ENCODE results near the gene ANK2. TPM values are rescaled to one million over a fixed set of nuclear protein-coding genes. Genes with fewer than 3 reads are reported as not detected.

ANK2 gene
- total RNA-seq, 2 experiments from 2014 or later = 0.36 TPM; not detected in 1

DNA sequence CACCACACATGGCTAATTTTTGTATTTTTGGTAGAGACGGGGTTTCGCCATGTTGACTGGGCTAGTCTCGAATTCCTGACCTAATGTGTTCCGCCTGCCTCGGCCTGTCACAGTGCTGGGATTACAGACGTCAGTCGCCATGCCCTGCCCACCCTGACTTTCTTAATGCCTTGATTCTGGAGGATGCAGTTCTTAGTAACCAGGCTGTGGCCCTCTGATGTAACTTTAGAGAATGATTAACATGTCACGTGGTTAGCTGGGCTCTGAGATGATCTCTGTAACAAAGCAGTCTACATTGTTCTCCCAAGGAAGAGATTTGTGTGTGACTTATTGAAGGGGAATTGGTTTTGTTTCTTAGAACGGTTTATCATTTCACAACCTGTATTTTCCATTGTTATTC, 30.6 kb downstream of the ANK2 start:
- Histone ChIP-seq H3K9me3 (ENCODE audit: control insufficient read depth in 1 of 2, insufficient read depth in 1 of 2, low read length in 2 of 2) (no peaks in the 10 kb centered on the region), H3K4me1 (ENCODE audit: insufficient read depth, low read length) (no peaks in the 10 kb centered on the region), H3K4me3 (ENCODE audit: low read length) (no peak overlapping the region), H3K36me3 (ENCODE audit: insufficient read depth, low read length) (no peaks in the 10 kb centered on the region), H3K27me3 (ENCODE audit: control insufficient read depth in 1 of 2, insufficient read depth in 2 of 2, low read length in 2 of 2) (no peaks in the 10 kb centered on the region), H3K27ac (ENCODE audit: low read depth in 1 of 2, low read length in 2 of 2) (no peak overlapping the region)
- DNase-seq (no peak), ATAC-seq (ENCODE audit: poor library complexity) (no peak)
- Mint-ChIP-seq H3K9me3 (no peaks in the 10 kb centered on the region), H3K4me1 (ENCODE audit: low read depth) (no peaks in the 10 kb centered on the region), H3K27me3 (no peaks in the 10 kb centered on the region), H3K27ac (no peak overlapping the region), H3K36me3 (ENCODE audit: low read depth) (no peaks in the 10 kb centered on the region), H3K4me3 (no peak overlapping the region)
- TF ChIP-seq, protein P1, sequence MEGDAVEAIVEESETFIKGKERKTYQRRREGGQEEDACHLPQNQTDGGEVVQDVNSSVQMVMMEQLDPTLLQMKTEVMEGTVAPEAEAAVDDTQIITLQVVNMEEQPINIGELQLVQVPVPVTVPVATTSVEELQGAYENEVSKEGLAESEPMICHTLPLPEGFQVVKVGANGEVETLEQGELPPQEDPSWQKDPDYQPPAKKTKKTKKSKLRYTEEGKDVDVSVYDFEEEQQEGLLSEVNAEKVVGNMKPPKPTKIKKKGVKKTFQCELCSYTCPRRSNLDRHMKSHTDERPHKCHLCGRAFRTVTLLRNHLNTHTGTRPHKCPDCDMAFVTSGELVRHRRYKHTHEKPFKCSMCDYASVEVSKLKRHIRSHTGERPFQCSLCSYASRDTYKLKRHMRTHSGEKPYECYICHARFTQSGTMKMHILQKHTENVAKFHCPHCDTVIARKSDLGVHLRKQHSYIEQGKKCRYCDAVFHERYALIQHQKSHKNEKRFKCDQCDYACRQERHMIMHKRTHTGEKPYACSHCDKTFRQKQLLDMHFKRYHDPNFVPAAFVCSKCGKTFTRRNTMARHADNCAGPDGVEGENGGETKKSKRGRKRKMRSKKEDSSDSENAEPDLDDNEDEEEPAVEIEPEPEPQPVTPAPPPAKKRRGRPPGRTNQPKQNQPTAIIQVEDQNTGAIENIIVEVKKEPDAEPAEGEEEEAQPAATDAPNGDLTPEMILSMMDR (IDR thresholded peaks at IDR 0.05) = no peak
- intact Hi-C loops (cut with DNase I, micrococcal nuclease) = no loop called here
- ChIA-PET CTCF (no interaction called here), POLR2A (no interaction called here)

DNA sequence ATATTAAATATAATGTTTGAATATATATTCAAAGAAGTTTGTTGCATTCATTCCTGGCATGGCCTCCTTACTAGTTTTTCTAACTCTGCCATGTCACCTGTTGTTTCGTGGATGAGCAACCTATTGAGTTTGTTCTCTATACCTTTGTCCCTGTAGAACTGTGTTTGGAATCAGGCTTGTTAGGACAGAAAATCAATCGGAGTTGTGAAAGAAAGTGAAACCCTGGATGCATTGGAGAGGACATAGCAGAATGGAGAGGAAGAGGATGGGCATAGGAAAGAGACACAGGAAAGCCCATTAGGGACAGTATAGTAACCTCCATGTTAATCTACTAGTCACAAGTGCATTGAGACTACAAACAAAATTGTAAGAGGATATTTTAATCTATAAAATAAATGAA, 31.2 kb downstream of the ANK2 start:
- Histone ChIP-seq H3K9me3 (ENCODE audit: control insufficient read depth in 1 of 2, insufficient read depth in 1 of 2, low read length in 2 of 2) (no peaks in the 10 kb centered on the region), H3K36me3 (ENCODE audit: insufficient read depth, low read length) (no peaks in the 10 kb centered on the region), H3K27me3 (ENCODE audit: control insufficient read depth in 1 of 2, insufficient read depth in 2 of 2, low read length in 2 of 2) (no peaks in the 10 kb centered on the region), H3K27ac (ENCODE audit: low read depth in 1 of 2, low read length in 2 of 2) (no peak overlapping the region), H3K4me3 (ENCODE audit: low read length) (no peak overlapping the region), H3K4me1 (ENCODE audit: insufficient read depth, low read length) (no peaks in the 10 kb centered on the region)
- Mint-ChIP-seq H3K4me3 (no peak overlapping the region), H3K36me3 (ENCODE audit: low read depth) (no peaks in the 10 kb centered on the region), H3K27me3 (no peaks in the 10 kb centered on the region), H3K4me1 (ENCODE audit: low read depth) (no peaks in the 10 kb centered on the region), H3K27ac (no peak overlapping the region), H3K9me3 (no peaks in the 10 kb centered on the region)
- TF ChIP-seq, protein P1 (IDR thresholded peaks at IDR 0.05) = no peak
- ATAC-seq (ENCODE audit: poor library complexity) (no peak), DNase-seq (no peak)
- POLR2A ChIA-PET = no interaction called here
- CTCF ChIA-PET = no interaction called here
- intact Hi-C loops (cut with DNase I, micrococcal nuclease) = no loop called here

DNA sequence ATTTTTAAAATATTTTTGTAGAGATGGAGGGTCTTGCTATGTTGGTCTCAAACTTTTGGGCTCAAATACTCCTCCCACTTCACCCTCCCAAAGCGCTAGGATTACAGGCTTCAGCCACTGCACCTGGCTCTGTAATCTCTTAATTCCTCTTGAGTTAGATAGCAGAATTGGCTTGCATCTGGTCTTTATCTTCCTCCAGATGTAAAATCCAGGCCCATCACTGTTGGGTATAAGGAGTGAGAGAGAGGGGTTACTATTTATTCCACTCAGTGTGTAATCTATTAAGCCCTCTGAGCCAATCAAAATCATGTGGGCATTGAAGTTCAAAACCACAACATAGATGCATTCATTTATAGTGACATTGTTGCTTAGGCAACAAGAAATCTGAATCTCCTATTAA, 33.9 kb downstream of the ANK2 start:
- Mint-ChIP-seq H3K4me3 (no peak overlapping the region), H3K4me1 (ENCODE audit: low read depth) (no peaks in the 10 kb centered on the region), H3K9me3 (no peaks in the 10 kb centered on the region), H3K36me3 (ENCODE audit: low read depth) (no peaks in the 10 kb centered on the region), H3K27me3 (no peaks in the 10 kb centered on the region), H3K27ac (no peak overlapping the region)
- Histone ChIP-seq H3K27ac (ENCODE audit: low read depth in 1 of 2, low read length in 2 of 2) (no peak overlapping the region), H3K36me3 (ENCODE audit: insufficient read depth, low read length) (no peaks in the 10 kb centered on the region), H3K4me3 (ENCODE audit: low read length) (no peak overlapping the region), H3K4me1 (ENCODE audit: insufficient read depth, low read length) (no peaks in the 10 kb centered on the region), H3K9me3 (ENCODE audit: control insufficient read depth in 1 of 2, insufficient read depth in 1 of 2, low read length in 2 of 2) (no peaks in the 10 kb centered on the region), H3K27me3 (ENCODE audit: control insufficient read depth in 1 of 2, insufficient read depth in 2 of 2, low read length in 2 of 2) (no peaks in the 10 kb centered on the region)
- POLR2A ChIA-PET = no interaction called here
- TF ChIP-seq, protein P1 (IDR thresholded peaks at IDR 0.05) = no peak
- DNase-seq (no peak), ATAC-seq (ENCODE audit: poor library complexity) (no peak)
- intact Hi-C loops (cut with DNase I, micrococcal nuclease) = no loop called here
- CTCF ChIA-PET = no interaction called here

Measured in CD4-positive, alpha-beta T cell (primary cell).